PFSK-1 (cell line): Measurements from ENCODE around the gene DNAJC18.

Experiments
- FOXP2 ChIP-seq: optimal IDR thresholded peaks from 2 replicates; pipeline ENCODE3; 2011; ENCODE audit warnings: borderline replicate concordance, control low read depth, inconsistent platforms; ENCODE audit not compliant: insufficient read depth; ENCODE audit errors: extremely low read length, extremely low read depth
- POLR2AphosphoS5 ChIP-seq: IDR thresholded peaks from 2 replicates; pipeline ENCODE4 v1.6.1; 2012; ENCODE audit warnings: low read depth, mild to moderate bottlenecking, control low read depth, low read length, moderate library complexity

GRCh38 chr5:139369181-139369580 lies 70.1 kb downstream of the DNAJC18 start:
- TF ChIP-seq POLR2AphosphoS5 (no peak), FOXP2 (no peak)
